ENCODE measurements around the gene FARSB.
"Not testable (repeated sequence)": the region's sequence is repeated elsewhere in the genome, so short reads cannot be mapped to it uniquely, and the experiment has no call there.

FARSB gene

GRCh38 chr2:222655787-222656525 lies at the start of gene FARSB:
FARSB (minus strand) TSS chr2:222656092; CDS start chr2:222656073, 19 bp downstream.
- Mint-ChIP-seq H3K27ac (peak within 1 kb of the TSS; percentile 100), H3K4me3 (peak within 1 kb of the TSS; percentile 98 to 100), H3K27me3 (no peaks in the 10 kb centered on the region), H3K4me1 (peaks cover 22 to 37% of the 10 kb centered on the region in 2 donors), H3K9me3 (no peaks in the 10 kb centered on the region), H3K36me3 (peaks cover 13 to 15% of the 10 kb centered on the region in 2 donors)
- peak; percentile 89 for DNase-seq
- peak; percentile 93 to 96 for ATAC-seq (replicated peaks)

GRCh38 chr2:222703886-222704285 lies 48.0 kb upstream of the FARSB start:
- H3K4me1 Mint-ChIP-seq: peaks cover 7 to 13% of the 10 kb centered on the region in 2 donors
- no peak overlapping the region for H3K4me3 Mint-ChIP-seq
- ATAC-seq (replicated peaks) (no peak), DNase-seq (no peak)
- no peaks in the 10 kb centered on the region for H3K9me3 Mint-ChIP-seq
- no peak overlapping the region for H3K27ac Mint-ChIP-seq
- no peaks in the 10 kb centered on the region for H3K36me3 Mint-ChIP-seq
- peaks cover 14 to 15% of the 10 kb centered on the region in 2 donors for H3K27me3 Mint-ChIP-seq

GRCh38 chr2:222703091-222703490 lies 47.2 kb upstream of the FARSB start:
- H3K27me3 Mint-ChIP-seq: peaks cover 14 to 15% of the 10 kb centered on the region in 2 donors
- H3K36me3 Mint-ChIP-seq: no peaks in the 10 kb centered on the region
- no peak for ATAC-seq (replicated peaks)
- H3K9me3 Mint-ChIP-seq: no peaks in the 10 kb centered on the region
- no peak for DNase-seq
- H3K4me1 Mint-ChIP-seq: peaks cover 7 to 12% of the 10 kb centered on the region in 2 donors
- H3K4me3 Mint-ChIP-seq: no peak overlapping the region
- no peak overlapping the region for H3K27ac Mint-ChIP-seq

- DNase-seq (no peak), ATAC-seq (replicated peaks) (no peak)
- H3K27ac Mint-ChIP-seq: no peak overlapping the region
- no peaks in the 10 kb centered on the region for H3K36me3 Mint-ChIP-seq
- H3K4me3 Mint-ChIP-seq: no peak overlapping the region
- peaks cover 14 to 15% of the 10 kb centered on the region in 2 donors for H3K27me3 Mint-ChIP-seq
- H3K9me3 Mint-ChIP-seq: no peaks in the 10 kb centered on the region
- H3K4me1 Mint-ChIP-seq: peaks cover 0 to 7% of the 10 kb centered on the region in 2 donors
Observed at GRCh38 chr2:222701721-222702131, 45.8 kb upstream of the FARSB start.

- ATAC-seq (replicated peaks) (no peak), DNase-seq (no peak)
- Mint-ChIP-seq H3K4me3 (no peak overlapping the region), H3K9me3 (no peaks in the 10 kb centered on the region), H3K27ac (peak overlapping the region; percentile 48), H3K36me3 (no peaks in the 10 kb centered on the region), H3K4me1 (peaks cover 0 to 7% of the 10 kb centered on the region in 2 donors), H3K27me3 (peaks cover 14 to 15% of the 10 kb centered on the region in 2 donors)
Observed at GRCh38 chr2:222701233-222701632, 45.3 kb upstream of the FARSB start.

GRCh38 chr2:222698276-222698675 lies 42.4 kb upstream of the FARSB start:
- Mint-ChIP-seq H3K9me3 (no peaks in the 10 kb centered on the region), H3K4me3 (no peak overlapping the region), H3K27me3 (peaks cover 14 to 15% of the 10 kb centered on the region in 2 donors), H3K27ac (no peak overlapping the region), H3K4me1 (peaks cover 0 to 7% of the 10 kb centered on the region in 2 donors), H3K36me3 (no peaks in the 10 kb centered on the region)
- no peak for DNase-seq
- no peak for ATAC-seq (replicated peaks)

GRCh38 chr2:222693837-222694236 lies 37.9 kb upstream of the FARSB start:
- Mint-ChIP-seq H3K4me1 (peaks cover 0 to 5% of the 10 kb centered on the region in 2 donors), H3K27ac (no peak overlapping the region), H3K27me3 (no peaks in the 10 kb centered on the region), H3K36me3 (no peaks in the 10 kb centered on the region), H3K4me3 (no peak overlapping the region), H3K9me3 (no peaks in the 10 kb centered on the region)
- ATAC-seq (replicated peaks) (peak in 1 of 2 donors; percentile 36), DNase-seq (no peak)

GRCh38 chr2:222693413-222693812 lies 37.5 kb upstream of the FARSB start:
- not testable (repeated sequence) for H3K4me1 Mint-ChIP-seq; H3K4me3 Mint-ChIP-seq; H3K27me3 Mint-ChIP-seq; H3K9me3 Mint-ChIP-seq; ATAC-seq (replicated peaks); H3K27ac Mint-ChIP-seq; DNase-seq; H3K36me3 Mint-ChIP-seq

- H3K27me3 Mint-ChIP-seq: peaks cover 0 to 8% of the 10 kb centered on the region in 2 donors
- H3K27ac Mint-ChIP-seq: no peak overlapping the region
- peak; percentile 58 for DNase-seq
- no peaks in the 10 kb centered on the region for H3K9me3 Mint-ChIP-seq
- H3K4me1 Mint-ChIP-seq: peaks cover 0 to 5% of the 10 kb centered on the region in 2 donors
- H3K36me3 Mint-ChIP-seq: no peaks in the 10 kb centered on the region
- H3K4me3 Mint-ChIP-seq: peak overlapping the region in 1 of 2 donors; percentile 32
- peak; percentile 98 for ATAC-seq (replicated peaks)
Observed at GRCh38 chr2:222690564-222691200, 34.8 kb upstream of the FARSB start.

- DNase-seq: no peak
- no peak for ATAC-seq (replicated peaks)
- H3K4me3 Mint-ChIP-seq: no peak overlapping the region
- H3K4me1 Mint-ChIP-seq: peaks cover 0 to 5% of the 10 kb centered on the region in 2 donors
- no peak overlapping the region for H3K27ac Mint-ChIP-seq
- H3K27me3 Mint-ChIP-seq: peaks cover 0 to 8% of the 10 kb centered on the region in 2 donors
- no peaks in the 10 kb centered on the region for H3K9me3 Mint-ChIP-seq
- no peaks in the 10 kb centered on the region for H3K36me3 Mint-ChIP-seq
Observed at GRCh38 chr2:222689322-222689721, 33.4 kb upstream of the FARSB start.

GRCh38 chr2:222688917-222689316 lies 33.0 kb upstream of the FARSB start:
- H3K4me3 Mint-ChIP-seq: no peak overlapping the region
- H3K4me1 Mint-ChIP-seq: peaks cover 0 to 5% of the 10 kb centered on the region in 2 donors
- DNase-seq (no peak), ATAC-seq (replicated peaks) (no peak)
- H3K9me3 Mint-ChIP-seq: no peaks in the 10 kb centered on the region
- H3K27ac Mint-ChIP-seq: no peak overlapping the region
- H3K36me3 Mint-ChIP-seq: no peaks in the 10 kb centered on the region
- peaks cover 0 to 8% of the 10 kb centered on the region in 2 donors for H3K27me3 Mint-ChIP-seq

- ATAC-seq (replicated peaks) (no peak), DNase-seq (no peak)
- Mint-ChIP-seq H3K4me3 (no peak overlapping the region), H3K27ac (no peak overlapping the region), H3K4me1 (peaks cover 0 to 5% of the 10 kb centered on the region in 2 donors), H3K36me3 (no peaks in the 10 kb centered on the region), H3K27me3 (peaks cover 20 to 26% of the 10 kb centered on the region in 2 donors), H3K9me3 (no peaks in the 10 kb centered on the region)
Observed at GRCh38 chr2:222686086-222686750, 30.3 kb upstream of the FARSB start.

GRCh38 chr2:222683805-222684204 lies 27.9 kb upstream of the FARSB start:
- Mint-ChIP-seq H3K9me3 (no peaks in the 10 kb centered on the region), H3K36me3 (no peaks in the 10 kb centered on the region), H3K27ac (no peak overlapping the region), H3K27me3 (peaks cover 29 to 34% of the 10 kb centered on the region in 2 donors), H3K4me1 (no peaks in the 10 kb centered on the region), H3K4me3 (no peak overlapping the region)
- ATAC-seq (replicated peaks) (no peak), DNase-seq (no peak)

GRCh38 chr2:222677981-222678380 lies 22.1 kb upstream of the FARSB start:
- Mint-ChIP-seq H3K9me3 (no peaks in the 10 kb centered on the region), H3K4me1 (peaks cover 0 to 4% of the 10 kb centered on the region in 2 donors), H3K27me3 (peaks cover 56 to 59% of the 10 kb centered on the region in 2 donors), H3K27ac (no peak overlapping the region), H3K4me3 (no peak overlapping the region), H3K36me3 (no peaks in the 10 kb centered on the region)
- ATAC-seq (replicated peaks): no peak
- no peak for DNase-seq

Measured in stimulated activated naive B cell treated with anti-CD40 and anti-IgM and Interleukin-4, amounts not matched to agents 10 μg/mL and 1 μg/mL and 100 μg/mL, for 72 hours (primary cell).